HCT116 (cell line): ENCODE measurements around the gene FAF2. TPM values are rescaled to one million over a fixed set of nuclear protein-coding genes. Genes with fewer than 3 reads are reported as not detected.

Experiments used
- ATAC-seq: fragments of 200-7000 bp; cut with Tn5 transposase; 2 replicates; pipeline ENCODE4 v1.9.1; 2020; ENCODE audit warnings: mild to moderate bottlenecking, moderate library complexity
- BruUV-seq: library from RNA; stranded (reverse); fragments of 400-500 nt; replicated peaks from 2 replicates; lab custom pipeline; 2021; lab: Mats Ljungman, UMichigan
- CTCF ChIA-PET: fragments of 300-600 bp; sonication (Branson Sonifier 250); formaldehyde crosslinking; loops from one replicate; lab custom pipeline; 2021; ENCODE audit warnings: antibody characterized with exemption; lab: Charles Lee
- POLR2A ChIA-PET: fragments of 300-600, 350-600 bp; sonication (Branson Sonifier 250); formaldehyde crosslinking; loops from one replicate; lab custom pipeline; 2021; ENCODE audit warnings: antibody characterized with exemption; lab: Charles Lee
- RAD21 ChIA-PET, 2 experiments: fragments of 300-600 bp; sonication (Branson Sonifier 250); formaldehyde crosslinking; loops; one replicate each; lab custom pipeline; 2023; ENCODE audit warnings: low total read pairs in 2 of 2; ENCODE audit not compliant: uncharacterized antibody in 2 of 2, unreplicated experiment in 2 of 2, low non-redundant PET in 1 of 2; lab: Charles Lee
- DNase-seq: peaks from one replicate; pipeline ENCODE4 v3.0.0-alpha.2; 2010; ENCODE audit warnings: low read depth, low spot score
- H2AFZ ChIP-seq: fragments of 200-600 bp; shearing (Covaris generic), sonication (generic); 2 replicates; pipeline ENCODE4 v1.6.1; 2017; ENCODE audit warnings: low read depth, mixed run types, mixed read lengths, antibody characterized with exemption, low read length; ENCODE audit not compliant: poor library complexity, severe bottlenecking
- H3K27ac ChIP-seq: 2 replicates; pipeline ENCODE4 v1.5.1; 2012; ENCODE audit warnings: low read depth, low read length
- H3K27me3 ChIP-seq: fragments of 200-600 bp; sonication (generic); 2 replicates; pipeline ENCODE4 v1.6.1; 2016; ENCODE audit warnings: mixed run types, low read length, mixed read lengths; ENCODE audit not compliant: insufficient read depth
- H3K36me3 ChIP-seq, 2 experiments: fragments of 200-500 bp in 1 of 2; fragments of 200-600 bp in 1 of 2; sonication (Bioruptor generic) in 1 of 2; sonication (generic) in 1 of 2; 2 replicates each; pipeline versions ENCODE4 v1.5.1 to v1.6.1; 2014 to 2016; ENCODE audit warnings: low read length in 2 of 2, inconsistent platforms in 1 of 2, mixed read lengths in 1 of 2, mixed run types in 1 of 2; ENCODE audit not compliant: insufficient read depth in 2 of 2, control insufficient read depth in 1 of 2
- H3K4me1 ChIP-seq, 2 experiments: fragments of 200-600 bp in 1 of 2; sonication (generic) in 1 of 2; 2 replicates each; pipeline versions ENCODE4 v1.5.1 to v1.6.1; 2012 to 2017; ENCODE audit warnings: low read length in 2 of 2, inconsistent platforms in 1 of 2, mild to moderate bottlenecking in 1 of 2, mixed read lengths in 1 of 2, mixed run types in 1 of 2, moderate library complexity in 1 of 2; ENCODE audit not compliant: insufficient read depth in 2 of 2, control insufficient read depth in 1 of 2
- H3K4me2 ChIP-seq: fragments of 200-600 bp; sonication (generic); 2 replicates; pipeline ENCODE4 v1.6.1; 2017; ENCODE audit warnings: mixed run types, low read length, mixed read lengths
- H3K4me3 ChIP-seq, 2 experiments: fragments of 200-600 bp in 1 of 2; sonication (generic) in 1 of 2; replicated peaks in 1 of 2; 2 replicates each; pipeline ENCODE4 v1.5.1; 2011 to 2016; ENCODE audit warnings: low read length in 2 of 2, control low read depth in 1 of 2, low read depth in 1 of 2, mild to moderate bottlenecking in 1 of 2, mixed read lengths in 1 of 2, mixed run types in 1 of 2
- H3K79me2 ChIP-seq: fragments of 200-600 bp; sonication (generic); 2 replicates; pipeline ENCODE4 v1.6.1; 2017; ENCODE audit warnings: mild to moderate bottlenecking, mixed run types, low read length, moderate library complexity, mixed read lengths; ENCODE audit not compliant: insufficient read depth
- H3K9ac ChIP-seq: fragments of 200-600 bp; sonication (generic); 2 replicates; pipeline ENCODE4 v1.6.1; 2016; ENCODE audit warnings: low read length, mixed read lengths
- H3K9me2 ChIP-seq: fragments of 200-600 bp; sonication (generic), shearing (Covaris generic); 2 replicates; pipeline ENCODE4 v1.6.1; 2017; ENCODE audit warnings: mixed run types, mild to moderate bottlenecking, moderate library complexity; ENCODE audit not compliant: insufficient read depth
- H3K9me3 ChIP-seq, 2 experiments: fragments of 200-500 bp in 1 of 2; fragments of 200-600 bp in 1 of 2; sonication (Bioruptor generic) in 1 of 2; sonication (generic) in 1 of 2; 2 replicates each; pipeline ENCODE4 v1.6.1; 2014 to 2017; ENCODE audit warnings: low read length in 2 of 2, mixed read lengths in 2 of 2, inconsistent platforms in 1 of 2, low read depth in 1 of 2, mild to moderate bottlenecking in 1 of 2, mixed run types in 1 of 2, moderate library complexity in 1 of 2; ENCODE audit not compliant: control insufficient read depth in 1 of 2, insufficient read depth in 1 of 2
- H4K20me1 ChIP-seq: fragments of 200-600 bp; sonication (generic), shearing (Covaris generic); 2 replicates; pipeline ENCODE4 v1.6.1; 2017; ENCODE audit warnings: mixed run types, mild to moderate bottlenecking, moderate library complexity; ENCODE audit not compliant: insufficient read depth
- ATF3 ChIP-seq: IDR thresholded peaks from 2 replicates; pipeline ENCODE4 v1.6.1; 2012
- CBX3 ChIP-seq: IDR thresholded peaks from 2 replicates; pipeline ENCODE4 v1.6.1; 2012; ENCODE audit warnings: low read depth
- CEBPB ChIP-seq: IDR thresholded peaks from 2 replicates; pipeline ENCODE4 v1.6.1; 2012; ENCODE audit warnings: low read depth
- CTCF ChIP-seq, 3 experiments: fragments of 200-600 bp in 1 of 3; sonication (generic) in 1 of 3; IDR thresholded peaks in 2 of 3; conservative IDR thresholded peaks in 1 of 3; 2 replicates each; pipeline ENCODE4 v1.5.1; 2012 to 2017; ENCODE audit warnings: low read depth in 2 of 3, low read length in 2 of 3, antibody characterized with exemption in 1 of 3, borderline replicate concordance in 1 of 3, control low read depth in 1 of 3, mild to moderate bottlenecking in 1 of 3, mixed read lengths in 1 of 3, mixed run types in 1 of 3, moderate library complexity in 1 of 3; ENCODE audit not compliant: insufficient read depth in 1 of 3
- ELF1 ChIP-seq: IDR thresholded peaks from 2 replicates; pipeline ENCODE4 v1.6.1; 2012; ENCODE audit warnings: low read depth, borderline replicate concordance
- EZH2 ChIP-seq: fragments of 200-600 bp; sonication (generic); IDR thresholded peaks from 2 replicates; pipeline ENCODE4 v1.6.1; 2017; ENCODE audit warnings: antibody characterized with exemption, mixed run types
- EZH2phosphoT487 ChIP-seq: fragments of 200-600 bp; IDR thresholded peaks from 2 replicates; pipeline ENCODE4 v1.6.1; 2018; ENCODE audit warnings: antibody characterized with exemption, borderline replicate concordance
- FOSL1 ChIP-seq: IDR thresholded peaks from 2 replicates; pipeline ENCODE4 v1.6.1; 2012; ENCODE audit warnings: low read depth
- POLR2A ChIP-seq: IDR thresholded peaks from 2 replicates; pipeline ENCODE4 v1.7.0; 2011; ENCODE audit warnings: borderline replicate concordance; ENCODE audit not compliant: insufficient read depth, insufficient read length; ENCODE audit errors: extremely low read depth
- POLR2AphosphoS5 ChIP-seq: IDR thresholded peaks from 2 replicates; pipeline ENCODE4 v1.6.1; 2011; ENCODE audit warnings: mild to moderate bottlenecking, low read depth, low read length, moderate library complexity
- REST ChIP-seq: IDR thresholded peaks from 2 replicates; pipeline ENCODE4 v1.6.1; 2012; ENCODE audit warnings: low read depth
- SRF ChIP-seq: IDR thresholded peaks from 2 replicates; pipeline ENCODE4 v1.6.1; 2012; ENCODE audit warnings: low read depth
- TCF7L2 ChIP-seq: IDR thresholded peaks from 2 replicates; pipeline ENCODE4 v1.7.0; 2011; ENCODE audit warnings: borderline replicate concordance, inconsistent platforms; ENCODE audit not compliant: insufficient read depth, insufficient read length; ENCODE audit errors: extremely low read depth
- YY1 ChIP-seq: IDR thresholded peaks from 2 replicates; pipeline ENCODE4 v1.6.1; 2011; ENCODE audit warnings: low read length, low read depth, moderate library complexity, mild to moderate bottlenecking; ENCODE audit not compliant: insufficient replicate concordance; ENCODE audit errors: extremely low read depth
- ZBTB33 ChIP-seq: IDR thresholded peaks from 2 replicates; pipeline ENCODE4 v1.6.1; 2011; ENCODE audit warnings: mild to moderate bottlenecking, low read length, moderate library complexity; ENCODE audit not compliant: insufficient replicate concordance; ENCODE audit errors: extremely low read depth
- ZFX ChIP-seq: fragments of 450-650 bp; IDR thresholded peaks from 2 replicates; pipeline ENCODE4 v1.6.1; 2017
- intact Hi-C: fragments of 100-400 bp; cut with micrococcal nuclease; formaldehyde crosslinking; loops from 2 replicates; pipeline ENCODE4 v1.10.0; 2022
- total RNA-seq: library from RNA; stranded (reverse); gene quantifications from one replicate; pipeline ENCODE4 v1.2.1, GENCODE V29; 2021; ENCODE audit not compliant: unreplicated experiment

The FAF2 gene
- total RNA-seq, 1 experiment from 2014 or later = 51.9 TPM

GRCh38 chr5:176415952-176416924 lies 31.9 kb upstream of the FAF2 start, which contains the start of gene CLTB:
Gene CLTB (minus strand): TSS chr5:176416539. CDS start chr5:176416363, 176 bp downstream.
- Histone ChIP-seq H3K27me3 (no peaks in the 10 kb centered on the region), H3K9ac (peak within 1 kb of the TSS; percentile 84), H3K36me3 (no peaks in the 10 kb centered on the region), H3K4me1 (peaks cover 15 to 36% of the 10 kb centered on the region in 2 experiments), H3K27ac (peak within 1 kb of the TSS; percentile 75), H2AFZ (peak within 1 kb of the TSS; percentile 86), H3K79me2 (peaks cover 22% of the 10 kb centered on the region), H3K4me3 (peak within 1 kb of the TSS; percentile 71 to 75), H3K9me3 (peaks cover 0 to 3% of the 10 kb centered on the region in 2 experiments; a peak in 1 of 4 replicates), H4K20me1 (no peaks in the 10 kb centered on the region), H3K4me2 (peak within 1 kb of the TSS; percentile 92), H3K9me2 (no peaks in the 10 kb centered on the region)
- RAD21 ChIA-PET = interaction anchor here (0.6 to 1.3 kb wide), 6 partner anchors 45 to 244 kb away, joined by 3 to 5 read pairs (median 4); partner anchors contain the start of gene RNF44 (in 1 of the 2)
- intact Hi-C loops = loop anchor here (1.0 to 5.0 kb wide), 5 partner anchors 32 to 203 kb away; partner anchors contain the start of genes FAF2 and RNF44
- no TSS peak for BruUV-seq
- peak; percentile 98 for ATAC-seq
- peak; percentile 77 for DNase-seq
- CTCF ChIA-PET = interaction anchor here (0.6 to 1.9 kb wide), 8 partner anchors 32 to 686 kb away, joined by 3 to 7 read pairs (median 5); partner anchors contain the start of genes FAF2 and RNF44
- POLR2A ChIA-PET = interaction anchor here (0.6 to 0.8 kb wide), 2 partner anchors 28 to 122 kb away, joined by 3 read pairs; partner anchors contain the start of genes HIGD2A and NOP16
- TF ChIP-seq ZFX = peak; percentile 58
- TF ChIP-seq POLR2AphosphoS5 = peak; percentile 74; the same call in 1 of the 2 replicates
- TF ChIP-seq EZH2phosphoT487 = no peak
- no peak for TF ChIP-seq TCF7L2
- TF ChIP-seq REST = no peak
- no peak for TF ChIP-seq SRF
- no peak for TF ChIP-seq POLR2A
- peak; percentile 75 for TF ChIP-seq CBX3
- TF ChIP-seq FOSL1 = no peak
- peak; percentile 37 for TF ChIP-seq YY1
- TF ChIP-seq CEBPB = no peak
- peak; percentile 61 for TF ChIP-seq ZBTB33
- no peak for TF ChIP-seq ELF1
- TF ChIP-seq CTCF (IDR thresholded peaks at IDR 0.05 in 2 of 3, conservative IDR thresholded peaks at IDR 0.05 in 1 of 3; ENCODE audit: borderline replicate concordance in 1 of 3, insufficient read depth in 1 of 3, low read depth in 2 of 3, low read length in 2 of 3) = peak; percentile 32 to 81 (median 48); a peak in 5 of 6 replicates
- TF ChIP-seq ATF3 = no peak
- no peak for TF ChIP-seq EZH2
